GM18505 (cell line): ENCODE results near the gene TBC1D23.
"Not testable (repeated sequence)": the region's sequence is repeated elsewhere in the genome, so short reads cannot be mapped to it uniquely, and the experiment has no call there.

Experiments
- ATAC-seq: cut with Tn5 transposase; IDR thresholded peaks from one replicate; pipeline ENCODE4 v1.9.1; 2021; ENCODE audit not compliant: unreplicated experiment
- POLR2A ChIP-seq: IDR thresholded peaks from 4 replicates; pipeline ENCODE4 v1.6.1; 2011; ENCODE audit warnings: borderline replicate concordance; ENCODE audit not compliant: insufficient read depth, insufficient read length; ENCODE audit errors: extremely low read depth

Gene TBC1D23

DNA sequence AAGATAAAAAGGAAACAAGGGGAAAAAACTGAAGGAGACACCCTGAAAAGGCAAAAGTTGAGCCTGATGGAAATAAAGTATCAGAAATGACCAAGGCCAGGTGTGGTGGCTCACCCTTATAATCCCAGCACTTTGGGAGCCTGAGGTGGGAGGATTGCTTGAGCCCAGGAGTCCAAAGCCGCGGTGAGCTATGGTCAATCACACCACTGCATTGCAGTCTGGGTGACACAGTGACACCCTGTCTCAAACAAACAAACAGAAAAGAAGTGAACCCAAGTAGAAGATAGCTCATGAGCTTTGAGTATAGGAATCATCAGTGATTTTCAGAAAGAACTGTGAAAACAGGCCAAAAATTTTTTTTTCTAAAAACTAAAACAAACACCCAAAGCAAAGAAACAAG is 26.4 kb upstream of the TBC1D23 start:
- no peak for TF ChIP-seq POLR2A
- no peak for ATAC-seq

- ATAC-seq: no peak
- TF ChIP-seq POLR2A: no peak
Measured at GRCh38 chr3:100238599-100238998, 22.2 kb upstream of the TBC1D23 start.

GRCh38 chr3:100242471-100242870 is 18.3 kb upstream of the TBC1D23 start:
- not testable (repeated sequence) for ATAC-seq

GRCh38 chr3:100244264-100244663 is 16.5 kb upstream of the TBC1D23 start:
- TF ChIP-seq POLR2A: no peak
- no peak for ATAC-seq

- no peak for ATAC-seq
- no peak for TF ChIP-seq POLR2A
Measured at GRCh38 chr3:100245136-100245535, 15.7 kb upstream of the TBC1D23 start.

DNA sequence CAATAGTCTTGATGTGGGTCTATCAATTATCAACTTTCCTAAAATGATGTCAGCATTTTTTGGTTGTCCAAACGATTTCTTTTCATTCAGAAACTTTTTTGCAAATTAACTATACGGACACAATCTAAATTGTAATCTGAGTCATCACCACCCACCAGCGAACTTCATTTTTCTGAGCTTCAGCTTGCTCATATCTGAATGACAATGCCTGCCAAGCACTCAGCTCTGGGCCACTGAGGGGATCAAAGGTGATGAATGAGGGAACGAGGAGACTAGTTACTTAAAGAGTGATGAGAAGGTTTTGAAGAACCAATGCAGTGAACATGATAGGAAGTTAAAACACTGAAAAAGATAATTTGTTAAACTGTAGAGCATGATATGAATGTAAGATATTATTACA is 14.9 kb upstream of the TBC1D23 start:
- no peak for TF ChIP-seq POLR2A
- no peak for ATAC-seq

DNA sequence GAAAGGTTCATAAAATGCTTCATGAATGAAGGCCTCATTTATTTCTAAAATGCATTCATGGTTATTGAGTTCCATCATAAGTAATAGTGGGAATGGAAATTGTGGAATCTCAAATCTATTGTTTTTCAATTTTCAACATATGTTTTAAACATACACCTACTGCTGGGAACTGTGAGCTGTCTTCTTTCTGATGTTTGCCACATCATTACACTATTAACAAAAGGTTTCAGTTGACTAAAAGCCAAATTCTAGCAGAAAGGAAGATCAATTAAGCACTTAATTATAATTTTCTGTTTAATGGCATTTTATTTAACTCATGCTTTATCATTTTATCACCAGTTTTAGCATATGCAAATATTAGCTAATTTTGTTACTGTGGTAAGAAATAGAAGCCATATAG is 13.8 kb upstream of the TBC1D23 start:
- TF ChIP-seq POLR2A: no peak
- ATAC-seq: no peak

DNA sequence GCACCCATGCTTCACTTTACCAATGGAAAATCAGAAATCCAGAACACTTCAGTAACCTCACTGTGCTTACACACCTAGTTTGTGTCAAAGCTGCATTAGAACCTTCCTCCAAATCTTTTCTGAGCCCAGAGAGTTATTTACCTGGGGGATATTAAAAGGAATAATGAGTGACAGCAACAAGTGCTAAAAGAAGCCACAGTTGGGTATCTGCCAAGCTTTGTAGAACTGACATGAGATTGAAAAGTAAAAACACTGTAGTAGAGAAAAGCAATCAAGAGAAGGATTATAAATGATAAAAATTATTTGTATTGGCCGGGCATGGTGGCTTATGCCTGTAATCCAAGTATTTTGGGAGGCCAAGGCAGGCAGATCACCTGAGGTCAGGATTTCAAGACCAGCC is 8.8 kb upstream of the TBC1D23 start:
- TF ChIP-seq POLR2A: no peak
- ATAC-seq: no peak

- ATAC-seq: no peak
- TF ChIP-seq POLR2A: no peak
Measured at GRCh38 chr3:100254168-100254777, 6.5 kb upstream of the TBC1D23 start.

DNA sequence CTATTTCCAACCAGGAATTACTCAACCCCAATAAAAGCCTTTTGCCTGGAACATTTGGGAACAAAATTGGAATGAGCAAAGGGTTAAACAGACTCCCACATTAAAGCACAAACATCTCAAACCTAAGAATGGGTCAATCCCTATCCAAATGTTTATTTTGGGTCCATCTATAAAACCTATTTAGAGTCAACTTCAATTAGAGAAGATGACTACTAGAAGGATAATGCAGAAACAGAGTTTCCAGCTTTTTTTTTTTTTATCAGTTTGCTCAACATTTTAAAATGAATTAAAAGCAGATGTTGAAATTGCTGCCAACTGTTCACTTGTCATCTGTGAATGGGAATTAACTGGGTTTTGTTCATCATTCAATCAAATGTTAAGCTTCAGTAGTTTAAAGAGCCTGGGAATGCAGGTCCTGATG is 4.1 kb upstream of the TBC1D23 start:
- TF ChIP-seq POLR2A: no peak
- ATAC-seq: no peak

GRCh38 chr3:100257586-100257985 is 3.2 kb upstream of the TBC1D23 start:
- TF ChIP-seq POLR2A: no peak
- ATAC-seq: no peak

- no peak for TF ChIP-seq POLR2A
- no peak for ATAC-seq
Measured at GRCh38 chr3:100260081-100260684, 609 bp upstream of the TBC1D23 start.

DNA sequence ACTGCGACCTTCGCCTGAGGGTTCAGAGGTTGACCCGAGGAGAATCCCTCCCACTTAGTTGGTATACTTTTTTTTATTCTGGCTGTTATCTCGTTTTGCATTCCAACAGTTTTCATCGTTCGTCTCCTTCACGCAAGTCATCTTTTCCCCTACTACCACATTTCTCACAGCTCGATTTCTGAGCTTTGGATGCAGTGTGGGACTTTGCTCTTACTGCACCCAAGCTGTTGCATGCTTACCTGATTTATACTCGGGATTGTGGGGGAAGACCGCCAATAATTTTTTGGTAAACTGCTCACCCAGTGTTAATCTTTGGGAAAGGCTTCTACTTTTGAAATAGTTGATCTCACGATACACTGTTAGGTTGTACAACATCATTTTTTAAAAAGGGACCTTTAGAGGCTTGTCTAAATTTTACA is 702 bp downstream of the TBC1D23 start:
- no peak for TF ChIP-seq POLR2A
- no peak for ATAC-seq

DNA sequence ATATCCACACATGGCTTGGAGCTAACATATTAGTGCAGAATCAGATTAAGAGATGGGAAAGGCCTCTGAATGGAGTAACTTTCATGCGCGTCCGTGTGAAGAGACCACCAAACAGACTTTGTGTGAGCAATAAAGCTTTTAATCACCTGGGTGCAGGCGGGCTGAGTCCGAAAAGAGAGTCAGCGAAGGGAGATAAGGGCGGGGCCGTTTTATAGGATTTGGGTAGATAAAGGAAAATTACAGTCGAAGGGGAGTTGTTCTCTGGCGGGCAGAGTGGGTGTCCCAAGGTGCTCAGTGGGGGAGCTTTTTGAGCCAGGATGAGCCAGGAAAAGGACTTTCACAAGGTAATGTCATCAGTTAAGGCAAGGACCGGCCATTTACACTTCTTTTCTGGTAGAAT is 2.1 kb downstream of the TBC1D23 start:
- not testable (repeated sequence) for ATAC-seq

- no peak for TF ChIP-seq POLR2A
- no peak for ATAC-seq
Measured at GRCh38 chr3:100263583-100263982, 2.8 kb downstream of the TBC1D23 start.

- no peak for TF ChIP-seq POLR2A
- ATAC-seq: no peak
Measured at GRCh38 chr3:100264242-100264641, 3.5 kb downstream of the TBC1D23 start.

DNA sequence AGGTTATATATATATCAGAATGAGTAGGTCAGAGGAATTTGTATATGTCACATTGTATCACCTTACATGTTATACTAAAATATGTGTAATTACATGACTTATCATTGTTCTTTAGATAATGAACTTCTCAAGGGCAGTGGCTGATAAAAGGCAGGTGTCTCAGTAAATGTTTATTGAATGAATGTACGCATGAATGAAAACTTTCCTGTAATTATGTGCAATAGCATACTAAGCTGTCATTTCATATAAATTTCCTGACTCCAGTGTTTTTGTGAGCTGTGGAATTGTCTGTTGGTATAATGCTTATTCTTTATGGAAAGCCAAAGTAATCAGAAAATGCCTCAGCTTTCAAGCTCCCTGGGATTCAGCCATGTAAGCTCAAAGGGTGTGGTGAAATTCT is 4.2 kb downstream of the TBC1D23 start:
- no peak for ATAC-seq
- TF ChIP-seq POLR2A: no peak
